Body of pancreas (tissue), 4 donors: ENCODE measurements around the gene SLX4IP.

Experiments used
- CTCF ChIP-seq, 7 experiments: fragments of 450-650 bp in 4 of 7; fragments of 200-600 bp in 3 of 7; sonication (generic) in 3 of 7; IDR thresholded peaks; one replicate each; pipeline ENCODE4 v1.5.1; 2016 to 2019; ENCODE audit warnings: antibody characterized with exemption in 7 of 7
- POLR2A ChIP-seq, 3 donors: fragments of 450-650 bp; IDR thresholded peaks; one replicate each; pipeline ENCODE4 v1.6.1; 2016; ENCODE audit warnings: antibody characterized with exemption in 3 of 3, mild to moderate bottlenecking in 2 of 3

GRCh38 chr20:10667077-10667401, 231.9 kb downstream of the SLX4IP start:
- TF ChIP-seq CTCF (IDR thresholded peaks at IDR 0.05) (no peak), POLR2A (IDR thresholded peaks at IDR 0.05) (no peak)
